Measurements from ENCODE around the gene PHGDH. TPM values are rescaled to one million over a fixed set of nuclear protein-coding genes. Genes with fewer than 3 reads are reported as not detected.

The PHGDH gene
- total RNA-seq, 4 donors from 2014 or later: 16.7 to 34.9 (median 26.4) TPM

- WGBS, 2 donors (ENCODE audit: low coverage in 1 of 2): 28 to 29% methylated on average over 2 of the region's 2 CpGs
- no peak for ATAC-seq
- Histone ChIP-seq H3K4me3 (no peak overlapping the region), H3K4me1 (peaks cover 0 to 29% (median 7%) of the 10 kb centered on the region in 3 donors), H3K9me3 (no peaks in the 10 kb centered on the region), H3K36me3 (no peaks in the 10 kb centered on the region), H3K27me3 (no peaks in the 10 kb centered on the region), H3K27ac (no peak overlapping the region)
- TF ChIP-seq POLR2A (IDR thresholded peaks at IDR 0.05) (no peak), POLR2AphosphoS5 (IDR thresholded peaks at IDR 0.05) (no peak), CTCF (IDR thresholded peaks at IDR 0.05) (no peak)
Measured at GRCh38 chr1:119771016-119771415, 59.3 kb downstream of the PHGDH start.

- Histone ChIP-seq H3K4me1 (peaks cover 0 to 22% (median 3%) of the 10 kb centered on the region in 3 donors), H3K27me3 (no peaks in the 10 kb centered on the region), H3K4me3 (no peak overlapping the region), H3K36me3 (no peaks in the 10 kb centered on the region), H3K9me3 (no peaks in the 10 kb centered on the region), H3K27ac (no peak overlapping the region)
- TF ChIP-seq POLR2AphosphoS5 (IDR thresholded peaks at IDR 0.05): no peak
- TF ChIP-seq POLR2A (IDR thresholded peaks at IDR 0.05): no peak
- TF ChIP-seq EP300 (IDR thresholded peaks at IDR 0.05): no peak
- TF ChIP-seq CTCF (IDR thresholded peaks at IDR 0.05): no peak
- 68 to 81% methylated on average over 3 of the region's 3 CpGs for WGBS, 2 donors (ENCODE audit: low coverage in 1 of 2)
- ATAC-seq: no peak
Measured at GRCh38 chr1:119771770-119772169, 60.0 kb downstream of the PHGDH start.

- no peak for TF ChIP-seq EP300 (IDR thresholded peaks at IDR 0.05)
- TF ChIP-seq CTCF (IDR thresholded peaks at IDR 0.05): no peak
- TF ChIP-seq POLR2AphosphoS5 (IDR thresholded peaks at IDR 0.05): no peak
- WGBS, 2 donors (ENCODE audit: low coverage in 1 of 2): 100% methylated on average over 2 of the region's 2 CpGs
- no peak for ATAC-seq
- Histone ChIP-seq H3K9me3 (no peaks in the 10 kb centered on the region), H3K27me3 (no peaks in the 10 kb centered on the region), H3K4me1 (peaks cover 0 to 17% (median 0%) of the 10 kb centered on the region in 3 donors), H3K4me3 (no peak overlapping the region), H3K36me3 (no peaks in the 10 kb centered on the region), H3K27ac (no peak overlapping the region)
Measured at GRCh38 chr1:119772298-119772697, 60.6 kb downstream of the PHGDH start.

- no peak overlapping the region for H3K4me3 ChIP-seq
- 89 to 92% methylated on average over 3 of the region's 3 CpGs for WGBS, 2 donors (ENCODE audit: low coverage in 1 of 2)
- H3K9me3 ChIP-seq: no peaks in the 10 kb centered on the region
- no peak for ATAC-seq
- TF ChIP-seq EP300 (IDR thresholded peaks at IDR 0.05) (no peak), POLR2AphosphoS5 (IDR thresholded peaks at IDR 0.05) (no peak), POLR2A (IDR thresholded peaks at IDR 0.05) (no peak), CTCF (IDR thresholded peaks at IDR 0.05) (no peak)
- peaks cover 0 to 9% (median 0%) of the 10 kb centered on the region in 3 donors for H3K4me1 ChIP-seq
- H3K27ac ChIP-seq: no peak overlapping the region
- no peaks in the 10 kb centered on the region for H3K27me3 ChIP-seq
- no peaks in the 10 kb centered on the region for H3K36me3 ChIP-seq
Measured at GRCh38 chr1:119773711-119774241, 62.0 kb downstream of the PHGDH start.

GRCh38 chr1:119774746-119775490, 63.2 kb downstream of the PHGDH start:
- H3K27me3 ChIP-seq: no peaks in the 10 kb centered on the region
- 76 to 78% methylated on average over 3 to 7 of the region's 7 CpGs for WGBS, 2 donors (ENCODE audit: low coverage in 1 of 2)
- no peaks in the 10 kb centered on the region for H3K36me3 ChIP-seq
- TF ChIP-seq POLR2AphosphoS5 (IDR thresholded peaks at IDR 0.05): no peak
- TF ChIP-seq EP300 (IDR thresholded peaks at IDR 0.05): no peak
- TF ChIP-seq CTCF (IDR thresholded peaks at IDR 0.05): no peak
- TF ChIP-seq POLR2A (IDR thresholded peaks at IDR 0.05): no peak
- ATAC-seq: no peak
- H3K4me1 ChIP-seq: peaks cover 0 to 5% (median 0%) of the 10 kb centered on the region in 3 donors
- H3K27ac ChIP-seq: no peak overlapping the region
- H3K9me3 ChIP-seq: no peaks in the 10 kb centered on the region
- no peak overlapping the region for H3K4me3 ChIP-seq
